ENCODE measurements around the gene KCNK13.

- TF ChIP-seq CTCF (IDR thresholded peaks at IDR 0.05; ENCODE audit: low read depth, low read length, poor library complexity, severe bottlenecking) (peak; percentile 38), EZH2phosphoT487 (IDR thresholded peaks at IDR 0.05; ENCODE audit: borderline replicate concordance, low read length) (no peak)
Observed at GRCh38 chr14:90109858-90110257, 48.1 kb downstream of the KCNK13 start.
